BLaER1 treated with 17β-estradiol and CSF1 and Interleukin-3, amounts not matched to agents 10 nM and 100 nM (cell line): ENCODE results near the gene PITPNB.

ENCODE experiments used
- H3K27ac ChIP-seq, 11 experiments: shearing (Covaris generic); formaldehyde crosslinking; 2 replicates each; pipeline ENCODE4 v1.8.1; 2022
- H3K27me3 ChIP-seq, 11 experiments: shearing (Covaris generic); formaldehyde crosslinking; 2 replicates each; pipeline ENCODE4 v1.8.1; 2022
- H3K36me3 ChIP-seq, 11 experiments: shearing (Covaris generic); formaldehyde crosslinking; 2 replicates each; pipeline ENCODE4 v1.8.1; 2022
- H3K4me1 ChIP-seq, 10 experiments: shearing (Covaris generic); formaldehyde crosslinking; 2 replicates each; pipeline ENCODE4 v1.8.1; 2022
- H3K4me2 ChIP-seq, 11 experiments: shearing (Covaris generic); formaldehyde crosslinking; 2 replicates each; pipeline ENCODE4 v1.8.1; 2022
- H3K4me3 ChIP-seq, 10 experiments: shearing (Covaris generic); formaldehyde crosslinking; 2 replicates each; pipeline ENCODE4 v1.8.1; 2022
- H3K9ac ChIP-seq, 11 experiments: shearing (Covaris generic); formaldehyde crosslinking; 2 replicates each; pipeline ENCODE4 v1.8.1; 2022
- H3K9me3 ChIP-seq, 11 experiments: shearing (Covaris generic); formaldehyde crosslinking; replicated peaks in 1 of 11; 2 replicates each; pipeline ENCODE4 v1.8.1; 2022
- H4K20me1 ChIP-seq, 11 experiments: shearing (Covaris generic); formaldehyde crosslinking; 2 replicates each; pipeline ENCODE4 v1.8.1; 2022
- Cebpa-rat ChIP-seq, 11 experiments: shearing (Covaris generic); IDR thresholded peaks; 2 replicates each; pipeline ENCODE4 v1.8.1; 2022

PITPNB gene

DNA sequence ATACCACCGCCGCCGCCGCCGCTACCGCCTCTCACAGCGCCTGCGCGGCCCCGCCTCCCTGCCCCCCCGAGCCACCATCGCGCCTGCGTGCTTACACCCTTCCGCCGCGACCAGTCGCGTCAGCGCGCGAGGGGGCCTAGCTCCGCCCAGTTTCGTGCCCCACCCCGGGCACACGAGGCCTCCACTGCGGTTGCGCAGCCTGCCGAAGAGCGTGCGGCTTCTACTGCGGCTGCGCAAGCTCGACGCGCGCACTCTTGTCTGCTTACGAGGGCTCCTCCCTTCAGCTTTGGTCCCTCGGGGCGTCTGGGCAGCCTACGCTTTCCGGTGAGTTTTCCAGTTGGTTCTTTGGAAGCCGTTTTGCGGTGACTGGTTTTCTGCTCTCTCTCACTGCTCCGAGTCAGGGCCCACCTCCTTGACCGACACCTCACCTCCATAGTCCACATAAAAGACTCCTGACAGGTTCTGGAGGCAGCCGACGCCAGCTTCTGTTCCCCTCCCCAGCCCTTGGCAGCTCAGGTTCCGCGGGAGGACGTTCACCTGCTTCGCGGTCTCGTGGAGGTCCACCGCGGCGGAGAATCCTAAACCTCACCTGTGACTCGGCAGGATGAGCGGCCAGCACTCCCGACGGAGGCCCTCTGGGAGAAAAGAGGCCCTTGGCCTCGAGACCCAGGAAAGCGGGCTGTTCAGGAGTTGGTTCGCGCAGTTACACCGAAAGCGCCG is at the start of gene PITPNB:
Gene PITPNB (minus strand): TSS at position 35 of the 720 bp plus-strand sequence. CDS start 65 bp downstream, outside the sequence.
- Histone ChIP-seq H3K27me3 (no peaks in the 10 kb centered on the region), H3K4me3 (peak within 1 kb of the TSS; percentile 72 to 86 (median 76)), H3K4me2 (peak within 1 kb of the TSS; percentile 87 to 99 (median 96)), H3K9me3 (no peaks in the 10 kb centered on the region), H3K27ac (peak within 1 kb of the TSS; percentile 83 to 94 (median 88)), H3K36me3 (peaks cover 3 to 35% (median 16%) of the 10 kb centered on the region in 11 experiments; a peak in 13 of 22 replicates), H3K4me1 (peaks cover 34 to 54% (median 48%) of the 10 kb centered on the region in 10 experiments), H3K9ac (peak within 1 kb of the TSS; percentile 84 to 92 (median 87)), H4K20me1 (peaks cover 42 to 43% (median 42%) of the 10 kb centered on the region in 11 experiments)
- TF ChIP-seq Cebpa-rat (IDR thresholded peaks at IDR 0.05) = no peak

DNA sequence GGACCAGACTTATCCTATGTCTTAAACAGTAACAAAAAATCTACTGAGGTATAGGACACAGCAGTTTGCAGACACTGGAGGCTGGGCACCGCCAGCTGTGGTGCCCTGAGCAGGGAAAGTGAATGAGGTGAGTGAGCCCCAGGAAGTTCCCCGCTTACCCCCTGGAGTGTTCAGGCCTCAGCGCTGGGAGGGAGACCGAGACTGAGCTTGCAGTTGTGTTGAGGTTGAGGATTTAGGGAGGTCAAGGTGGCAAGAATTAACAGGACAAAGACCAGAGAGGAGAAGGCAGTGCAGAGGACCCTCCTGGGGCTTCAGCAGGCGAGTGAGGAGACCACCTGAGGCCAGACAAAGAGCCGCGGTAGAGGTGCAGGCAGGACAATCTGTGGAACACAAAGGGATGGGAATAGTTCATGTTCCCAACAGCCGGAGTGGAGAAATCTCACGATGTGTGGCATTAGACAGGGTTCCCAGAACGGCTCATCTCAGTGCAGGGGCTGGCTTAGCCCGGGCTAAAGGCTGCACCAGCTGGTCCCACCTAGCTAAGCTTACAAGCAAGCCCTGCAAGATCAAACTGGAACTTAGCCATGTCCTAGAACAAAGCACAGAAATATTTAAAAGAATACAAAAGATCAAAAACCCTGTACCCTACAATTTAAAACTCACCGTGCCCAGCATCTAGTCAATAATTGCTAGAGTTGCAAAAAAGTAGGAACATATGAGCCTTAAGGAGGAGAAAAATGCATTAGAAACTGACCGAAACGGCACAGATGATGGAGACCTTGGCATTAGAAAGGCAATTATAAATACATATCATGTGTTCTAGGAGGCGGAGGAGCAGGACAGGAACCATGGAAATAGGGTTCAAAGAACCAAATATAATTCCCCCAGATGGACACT is 47.4 kb upstream of the PITPNB start:
- Histone ChIP-seq H3K9me3 (peaks cover 0 to 16% (median 0%) of the 10 kb centered on the region in 11 experiments; a peak in 6 of 22 replicates), H4K20me1 (no peaks in the 10 kb centered on the region), H3K36me3 (no peaks in the 10 kb centered on the region), H3K9ac (no peak overlapping the region), H3K4me3 (no peak overlapping the region), H3K27me3 (no peaks in the 10 kb centered on the region), H3K4me1 (no peaks in the 10 kb centered on the region), H3K27ac (no peak overlapping the region), H3K4me2 (no peak overlapping the region)
- no peak for TF ChIP-seq Cebpa-rat (IDR thresholded peaks at IDR 0.05)

DNA sequence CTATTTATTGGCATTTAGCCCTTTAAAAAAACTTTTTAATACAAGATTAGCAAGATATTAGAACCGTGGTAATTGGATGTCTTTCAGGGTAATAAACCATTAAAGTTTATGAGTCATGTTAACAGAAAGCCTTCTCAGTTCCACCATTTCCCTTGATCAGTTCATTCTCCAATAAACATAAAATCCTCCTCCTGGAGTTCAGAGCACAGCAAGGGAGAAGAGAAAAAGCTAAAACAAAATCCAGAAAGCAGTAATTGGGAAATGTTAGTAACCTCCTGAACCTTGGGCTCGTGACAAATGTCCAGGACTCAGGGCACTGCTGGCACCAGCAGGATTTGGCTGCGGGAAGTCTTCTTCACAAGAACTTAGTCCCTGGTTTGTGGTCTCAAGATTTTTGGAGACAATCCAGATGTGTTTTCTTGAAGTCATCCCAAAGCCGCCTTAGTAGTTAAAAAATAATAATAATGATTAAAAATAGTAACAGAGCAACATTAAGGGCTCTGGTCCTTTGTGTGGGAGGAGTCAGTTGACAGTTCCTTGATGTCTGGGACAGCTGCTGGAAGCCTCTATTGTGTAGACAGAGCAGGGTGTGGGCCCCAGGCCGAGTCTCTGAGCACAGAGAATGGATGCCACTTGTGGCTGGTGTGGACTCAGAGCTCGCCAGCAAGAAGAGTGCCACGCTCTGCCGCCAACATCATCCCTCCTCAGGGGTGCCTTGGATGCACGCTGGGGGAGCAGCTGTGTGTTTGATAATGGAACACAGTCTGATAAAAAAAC is 43.4 kb upstream of the PITPNB start:
- H3K4me2 ChIP-seq = no peak overlapping the region
- H3K9me3 ChIP-seq = peaks cover 0 to 3% (median 0%) of the 10 kb centered on the region in 11 experiments; a peak in 6 of 22 replicates
- no peak overlapping the region for H3K27ac ChIP-seq
- no peaks in the 10 kb centered on the region for H3K36me3 ChIP-seq
- no peaks in the 10 kb centered on the region for H4K20me1 ChIP-seq
- TF ChIP-seq Cebpa-rat (IDR thresholded peaks at IDR 0.05) = no peak
- no peak overlapping the region for H3K9ac ChIP-seq
- no peaks in the 10 kb centered on the region for H3K27me3 ChIP-seq
- H3K4me3 ChIP-seq = no peak overlapping the region
- no peaks in the 10 kb centered on the region for H3K4me1 ChIP-seq

DNA sequence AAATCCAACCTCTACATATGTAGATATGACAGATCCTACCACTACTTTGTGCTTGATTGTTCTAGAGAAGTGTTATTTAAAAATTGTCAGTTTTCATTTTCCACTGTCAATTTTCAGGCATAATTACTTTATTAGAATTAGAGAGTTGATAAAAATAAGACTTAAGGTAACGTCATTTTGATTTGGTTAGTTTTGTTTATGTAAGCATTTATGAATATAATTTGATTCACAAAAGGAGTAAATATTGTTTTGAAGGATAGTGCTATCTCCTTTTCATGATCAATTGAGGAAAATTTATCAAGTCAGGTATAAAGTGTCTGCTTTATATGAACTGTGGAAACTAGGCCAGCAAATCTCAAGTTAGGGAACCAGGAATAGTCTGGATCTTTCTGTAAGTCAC is 42.6 kb upstream of the PITPNB start:
- H3K4me1 ChIP-seq = no peaks in the 10 kb centered on the region
- H3K9me3 ChIP-seq = peaks cover 1 to 10% (median 1%) of the 10 kb centered on the region in 11 experiments; a peak in 18 of 22 replicates
- no peak overlapping the region for H3K9ac ChIP-seq
- TF ChIP-seq Cebpa-rat (IDR thresholded peaks at IDR 0.05) = no peak
- H3K4me3 ChIP-seq = no peak overlapping the region
- H4K20me1 ChIP-seq = no peaks in the 10 kb centered on the region
- no peaks in the 10 kb centered on the region for H3K36me3 ChIP-seq
- H3K27me3 ChIP-seq = no peaks in the 10 kb centered on the region
- H3K4me2 ChIP-seq = no peak overlapping the region
- no peak overlapping the region for H3K27ac ChIP-seq

DNA sequence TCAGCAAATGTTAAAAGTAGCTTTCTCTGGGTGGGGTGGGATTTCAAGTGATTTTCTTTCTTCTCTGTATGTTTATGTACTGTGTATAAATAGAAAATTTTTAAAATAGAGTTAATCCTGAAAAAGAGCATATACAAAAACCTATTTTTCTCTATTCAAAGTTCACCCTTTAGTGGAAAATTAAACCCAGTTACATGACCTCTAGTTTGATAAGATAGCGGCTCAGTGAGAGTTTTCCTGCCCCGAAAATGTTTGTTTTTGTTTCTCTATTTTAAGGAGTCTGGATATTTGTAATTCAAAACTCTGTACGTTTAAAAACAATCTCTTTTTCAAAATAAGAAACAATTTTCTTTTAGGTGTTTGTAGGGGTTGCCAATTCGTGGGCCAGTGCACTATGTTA is 42.1 kb upstream of the PITPNB start:
- H4K20me1 ChIP-seq = no peaks in the 10 kb centered on the region
- no peak overlapping the region for H3K9ac ChIP-seq
- H3K27ac ChIP-seq = no peak overlapping the region
- no peaks in the 10 kb centered on the region for H3K27me3 ChIP-seq
- H3K36me3 ChIP-seq = no peaks in the 10 kb centered on the region
- peaks cover 4 to 15% (median 6%) of the 10 kb centered on the region in 11 experiments; a peak in 18 of 22 replicates for H3K9me3 ChIP-seq
- H3K4me2 ChIP-seq = no peak overlapping the region
- no peak overlapping the region for H3K4me3 ChIP-seq
- no peaks in the 10 kb centered on the region for H3K4me1 ChIP-seq
- no peak for TF ChIP-seq Cebpa-rat (IDR thresholded peaks at IDR 0.05)

DNA sequence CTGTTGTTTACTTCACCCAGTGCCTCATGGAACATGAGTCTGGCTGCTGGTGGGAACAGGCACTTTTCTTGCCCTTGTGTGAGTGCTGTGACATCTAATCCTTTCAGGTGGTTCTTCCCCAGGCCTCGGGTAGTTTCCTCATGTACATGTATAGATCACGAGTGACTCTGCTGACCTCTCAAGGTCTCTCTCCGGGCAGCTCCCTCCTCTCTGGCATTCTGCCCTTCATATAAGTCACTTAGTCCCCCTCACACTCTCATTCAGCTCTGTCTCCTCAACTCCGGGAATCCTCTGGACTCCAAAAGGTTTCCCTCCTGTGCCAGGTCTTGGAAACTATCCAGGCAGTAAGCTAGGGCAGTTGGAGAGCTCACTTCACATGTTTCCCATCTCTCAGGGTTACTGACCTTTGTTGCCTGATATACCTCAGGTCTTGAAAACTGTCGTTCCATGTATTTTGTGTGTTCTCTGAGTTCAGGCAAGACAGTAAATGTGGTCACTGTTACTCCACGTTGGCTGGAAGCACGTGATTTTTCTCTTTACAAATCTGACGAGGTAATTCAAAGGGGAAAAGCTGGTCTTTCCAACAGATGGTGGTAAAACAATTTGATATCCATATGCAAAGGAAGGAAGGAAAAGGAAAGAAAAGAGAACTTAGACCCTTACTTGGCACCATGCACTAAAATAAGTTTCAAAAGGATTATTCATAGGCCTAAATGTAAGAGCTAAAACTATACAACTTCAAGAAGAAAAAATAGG is 40.5 kb upstream of the PITPNB start:
- no peak overlapping the region for H3K4me3 ChIP-seq
- no peak for TF ChIP-seq Cebpa-rat (IDR thresholded peaks at IDR 0.05)
- no peak overlapping the region for H3K9ac ChIP-seq
- no peak overlapping the region for H3K4me2 ChIP-seq
- H3K9me3 ChIP-seq = peaks cover 4 to 16% (median 7%) of the 10 kb centered on the region in 11 experiments; a peak in 18 of 22 replicates
- no peak overlapping the region for H3K27ac ChIP-seq
- no peaks in the 10 kb centered on the region for H3K27me3 ChIP-seq
- no peaks in the 10 kb centered on the region for H3K4me1 ChIP-seq
- no peaks in the 10 kb centered on the region for H4K20me1 ChIP-seq
- no peaks in the 10 kb centered on the region for H3K36me3 ChIP-seq

DNA sequence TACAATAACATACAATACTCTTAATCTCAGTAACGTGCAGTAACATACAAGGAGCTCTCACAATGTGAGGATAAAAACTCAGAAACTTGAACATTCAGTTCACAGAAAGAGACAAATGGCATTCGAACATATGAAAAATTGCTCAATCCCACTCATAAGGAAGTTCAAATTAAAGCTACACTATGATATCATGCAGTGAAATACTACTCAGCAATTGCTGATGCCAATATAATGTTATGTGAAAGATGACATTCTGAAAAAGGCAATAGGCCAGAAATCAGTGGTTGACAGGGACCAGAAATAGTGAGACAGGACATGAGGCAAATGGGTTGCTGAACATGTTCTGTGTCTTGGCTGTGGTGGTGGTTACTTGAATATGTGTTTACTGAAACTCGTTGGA is 33.7 kb upstream of the PITPNB start:
- H4K20me1 ChIP-seq = no peaks in the 10 kb centered on the region
- peak overlapping the region in 3 of 11 experiments; percentile 32 to 46 (median 39); a peak in 4 of 22 replicates for H3K4me2 ChIP-seq
- H3K36me3 ChIP-seq = no peaks in the 10 kb centered on the region
- H3K9me3 ChIP-seq = peaks cover 4 to 15% (median 7%) of the 10 kb centered on the region in 11 experiments; a peak in 18 of 22 replicates
- H3K27ac ChIP-seq = no peak overlapping the region
- no peak overlapping the region for H3K4me3 ChIP-seq
- no peaks in the 10 kb centered on the region for H3K27me3 ChIP-seq
- no peak overlapping the region for H3K9ac ChIP-seq
- H3K4me1 ChIP-seq = peaks cover 0 to 20% (median 0%) of the 10 kb centered on the region in 10 experiments; a peak in 5 of 20 replicates
- TF ChIP-seq Cebpa-rat (IDR thresholded peaks at IDR 0.05) = no peak

DNA sequence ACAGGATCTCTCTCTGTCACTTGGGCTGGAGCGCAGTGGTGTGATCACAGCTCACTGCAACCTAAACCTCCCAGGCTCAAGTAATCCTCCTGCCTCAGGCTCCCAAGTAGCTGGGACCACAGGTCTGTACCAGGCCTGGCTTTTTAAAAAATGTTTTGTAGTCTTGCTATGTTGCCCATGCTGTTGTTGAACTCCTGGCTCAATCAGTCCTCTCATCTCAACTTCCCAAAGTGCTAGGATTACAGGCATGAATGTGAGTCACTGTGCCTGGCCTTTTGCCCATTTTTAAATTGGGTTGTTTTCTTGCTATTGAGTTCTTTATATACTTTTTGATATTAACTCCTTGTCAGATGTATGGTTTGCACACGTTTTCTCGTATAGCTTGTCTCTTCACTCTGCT is 33.0 kb upstream of the PITPNB start:
- Histone ChIP-seq H4K20me1 (no peaks in the 10 kb centered on the region), H3K27ac (no peak overlapping the region), H3K4me2 (peak overlapping the region in 3 of 11 experiments; percentile 32 to 46 (median 39); a peak in 6 of 22 replicates), H3K9ac (no peak overlapping the region), H3K27me3 (no peaks in the 10 kb centered on the region), H3K36me3 (no peaks in the 10 kb centered on the region), H3K4me1 (peaks cover 0 to 20% (median 0%) of the 10 kb centered on the region in 10 experiments; a peak in 5 of 20 replicates), H3K9me3 (peaks cover 4 to 10% (median 7%) of the 10 kb centered on the region in 11 experiments; a peak in 17 of 22 replicates), H3K4me3 (no peak overlapping the region)
- TF ChIP-seq Cebpa-rat (IDR thresholded peaks at IDR 0.05) = no peak
